NB4 (cell line): ENCODE results near the gene THRA.

Experiments
- MAX ChIP-seq: IDR thresholded peaks from 2 replicates; pipeline ENCODE4 v1.6.1; 2011; ENCODE audit warnings: low read depth, low read length
- MYC ChIP-seq: IDR thresholded peaks from 2 replicates; pipeline ENCODE4 v1.6.1; 2011; ENCODE audit warnings: low read depth, low read length
- POLR2A ChIP-seq: IDR thresholded peaks from 2 replicates; pipeline ENCODE4 v1.6.1; 2011; ENCODE audit warnings: mild to moderate bottlenecking; ENCODE audit not compliant: insufficient read length; ENCODE audit errors: extremely low read depth
- TF ChIP-seq, protein P1 (sequence below): IDR thresholded peaks from one replicate; pipeline ENCODE4 v1.5.1; 2012; ENCODE audit warnings: low read depth, low read length

- no peak for TF ChIP-seq POLR2A
- no peak for TF ChIP-seq MYC
- TF ChIP-seq, protein P1, sequence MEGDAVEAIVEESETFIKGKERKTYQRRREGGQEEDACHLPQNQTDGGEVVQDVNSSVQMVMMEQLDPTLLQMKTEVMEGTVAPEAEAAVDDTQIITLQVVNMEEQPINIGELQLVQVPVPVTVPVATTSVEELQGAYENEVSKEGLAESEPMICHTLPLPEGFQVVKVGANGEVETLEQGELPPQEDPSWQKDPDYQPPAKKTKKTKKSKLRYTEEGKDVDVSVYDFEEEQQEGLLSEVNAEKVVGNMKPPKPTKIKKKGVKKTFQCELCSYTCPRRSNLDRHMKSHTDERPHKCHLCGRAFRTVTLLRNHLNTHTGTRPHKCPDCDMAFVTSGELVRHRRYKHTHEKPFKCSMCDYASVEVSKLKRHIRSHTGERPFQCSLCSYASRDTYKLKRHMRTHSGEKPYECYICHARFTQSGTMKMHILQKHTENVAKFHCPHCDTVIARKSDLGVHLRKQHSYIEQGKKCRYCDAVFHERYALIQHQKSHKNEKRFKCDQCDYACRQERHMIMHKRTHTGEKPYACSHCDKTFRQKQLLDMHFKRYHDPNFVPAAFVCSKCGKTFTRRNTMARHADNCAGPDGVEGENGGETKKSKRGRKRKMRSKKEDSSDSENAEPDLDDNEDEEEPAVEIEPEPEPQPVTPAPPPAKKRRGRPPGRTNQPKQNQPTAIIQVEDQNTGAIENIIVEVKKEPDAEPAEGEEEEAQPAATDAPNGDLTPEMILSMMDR: no peak
- no peak for TF ChIP-seq MAX
These were observed 39.0 kb upstream of the THRA start for GRCh38 chr17:40023590-40024292.
